ENCODE measurements around the gene ALDH1L1.

DNA sequence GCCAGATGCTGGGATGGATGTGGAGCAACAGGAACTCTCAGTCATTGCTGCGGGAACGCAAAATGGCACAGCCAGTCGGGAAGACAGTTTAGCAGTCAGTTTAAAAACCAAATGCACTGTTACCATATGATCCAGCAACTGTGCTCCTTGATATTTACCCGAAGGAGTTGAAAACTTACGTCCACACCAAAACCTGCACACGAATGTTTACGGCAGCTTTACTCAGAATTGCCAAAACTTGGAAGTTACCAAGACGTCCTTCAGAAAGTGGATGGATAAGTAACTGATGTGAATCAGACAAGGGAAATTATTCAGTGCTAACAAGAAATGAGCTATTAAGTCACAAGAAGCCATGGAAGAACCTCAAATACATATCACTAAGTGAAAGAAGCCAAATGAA is 60.4 kb downstream of the ALDH1L1 start:
- TF ChIP-seq KAT7 (CRISPR knock-in tag; IDR thresholded peaks at IDR 0.05; ENCODE audit: borderline replicate concordance) = no peak
- TF ChIP-seq, protein P1, sequence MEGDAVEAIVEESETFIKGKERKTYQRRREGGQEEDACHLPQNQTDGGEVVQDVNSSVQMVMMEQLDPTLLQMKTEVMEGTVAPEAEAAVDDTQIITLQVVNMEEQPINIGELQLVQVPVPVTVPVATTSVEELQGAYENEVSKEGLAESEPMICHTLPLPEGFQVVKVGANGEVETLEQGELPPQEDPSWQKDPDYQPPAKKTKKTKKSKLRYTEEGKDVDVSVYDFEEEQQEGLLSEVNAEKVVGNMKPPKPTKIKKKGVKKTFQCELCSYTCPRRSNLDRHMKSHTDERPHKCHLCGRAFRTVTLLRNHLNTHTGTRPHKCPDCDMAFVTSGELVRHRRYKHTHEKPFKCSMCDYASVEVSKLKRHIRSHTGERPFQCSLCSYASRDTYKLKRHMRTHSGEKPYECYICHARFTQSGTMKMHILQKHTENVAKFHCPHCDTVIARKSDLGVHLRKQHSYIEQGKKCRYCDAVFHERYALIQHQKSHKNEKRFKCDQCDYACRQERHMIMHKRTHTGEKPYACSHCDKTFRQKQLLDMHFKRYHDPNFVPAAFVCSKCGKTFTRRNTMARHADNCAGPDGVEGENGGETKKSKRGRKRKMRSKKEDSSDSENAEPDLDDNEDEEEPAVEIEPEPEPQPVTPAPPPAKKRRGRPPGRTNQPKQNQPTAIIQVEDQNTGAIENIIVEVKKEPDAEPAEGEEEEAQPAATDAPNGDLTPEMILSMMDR (IDR thresholded peaks at IDR 0.05) = no peak
- TF ChIP-seq, protein P2, sequence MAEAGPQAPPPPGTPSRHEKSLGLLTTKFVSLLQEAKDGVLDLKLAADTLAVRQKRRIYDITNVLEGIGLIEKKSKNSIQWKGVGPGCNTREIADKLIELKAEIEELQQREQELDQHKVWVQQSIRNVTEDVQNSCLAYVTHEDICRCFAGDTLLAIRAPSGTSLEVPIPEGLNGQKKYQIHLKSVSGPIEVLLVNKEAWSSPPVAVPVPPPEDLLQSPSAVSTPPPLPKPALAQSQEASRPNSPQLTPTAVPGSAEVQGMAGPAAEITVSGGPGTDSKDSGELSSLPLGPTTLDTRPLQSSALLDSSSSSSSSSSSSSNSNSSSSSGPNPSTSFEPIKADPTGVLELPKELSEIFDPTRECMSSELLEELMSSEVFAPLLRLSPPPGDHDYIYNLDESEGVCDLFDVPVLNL (CRISPR knock-in tag; IDR thresholded peaks at IDR 0.05; ENCODE audit: borderline replicate concordance, low read depth) = no peak
- TF ChIP-seq TEAD4 (CRISPR knock-in tag; IDR thresholded peaks at IDR 0.05) = no peak
